Endometrial microvascular endothelial cells (primary cell): Measurements from ENCODE around the gene TTLL5. TPM values are rescaled to one million over a fixed set of nuclear protein-coding genes. Genes with fewer than 3 reads are reported as not detected.

Experiments
- in situ Hi-C: cut with HindIII; loops from 2 replicates; pipeline ENCODE4 v1.10.0; 2017; ENCODE audit warnings: low sequenced_read_pairs, low pct_unique_long_range_greater_than_20kb; ENCODE audit errors: inconsistent ontology term
- total RNA-seq: library from RNA; depleted of rRNA; stranded (reverse); fragments of >200 nt; gene quantifications from one replicate; pipeline ENCODE4 v1.2.3, GENCODE V29; 2015; ENCODE audit errors: inconsistent ontology term

Gene TTLL5
- total RNA-seq, 1 donor from 2014 or later, result 53.8 TPM

GRCh38 chr14:75769047-75769685 is 108.1 kb downstream of the TTLL5 start:
- in situ Hi-C loops, result no loop called here

DNA sequence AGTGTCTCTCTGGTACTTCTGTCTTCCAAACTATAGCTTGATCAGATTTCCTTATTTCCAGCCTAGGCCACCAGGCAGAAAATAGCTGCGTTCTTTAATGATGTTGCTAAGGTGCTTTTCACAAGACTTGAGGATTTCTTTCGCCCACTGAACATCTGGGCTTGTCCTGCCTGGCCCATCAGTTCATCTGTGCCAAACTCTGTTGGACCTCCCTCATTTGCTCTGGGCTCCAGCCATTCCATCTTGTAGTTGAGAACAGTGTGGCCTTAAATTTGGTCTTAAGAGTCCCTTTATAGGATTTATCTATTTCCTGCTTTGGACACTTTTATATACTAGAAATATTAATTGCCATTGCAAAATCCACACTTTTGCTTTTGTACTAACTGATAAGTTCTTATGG is 109.6 kb downstream of the TTLL5 start:
- in situ Hi-C loops, result no loop called here

GRCh38 chr14:75771595-75771994 is 110.5 kb downstream of the TTLL5 start:
- in situ Hi-C loops, result no loop called here

DNA sequence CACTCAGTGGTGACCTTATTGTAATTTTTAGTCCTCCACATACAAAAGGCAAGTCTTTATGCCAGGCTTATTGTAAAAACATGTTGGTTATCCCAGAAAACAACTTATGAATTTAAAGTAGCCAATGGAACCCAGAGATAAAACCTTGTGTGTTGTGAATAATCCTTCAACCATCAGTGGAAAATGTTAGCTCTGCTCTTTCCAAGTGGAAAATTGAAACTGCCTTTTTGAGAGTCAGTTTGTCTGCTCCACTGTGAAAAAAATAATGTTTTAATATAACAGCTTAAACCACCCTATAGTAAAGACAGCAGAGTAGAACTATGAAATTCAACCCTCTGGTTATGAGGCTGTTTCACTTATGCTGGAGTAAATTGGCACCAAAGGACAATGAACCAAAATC is 112.0 kb downstream of the TTLL5 start:
- in situ Hi-C loops, result no loop called here

DNA sequence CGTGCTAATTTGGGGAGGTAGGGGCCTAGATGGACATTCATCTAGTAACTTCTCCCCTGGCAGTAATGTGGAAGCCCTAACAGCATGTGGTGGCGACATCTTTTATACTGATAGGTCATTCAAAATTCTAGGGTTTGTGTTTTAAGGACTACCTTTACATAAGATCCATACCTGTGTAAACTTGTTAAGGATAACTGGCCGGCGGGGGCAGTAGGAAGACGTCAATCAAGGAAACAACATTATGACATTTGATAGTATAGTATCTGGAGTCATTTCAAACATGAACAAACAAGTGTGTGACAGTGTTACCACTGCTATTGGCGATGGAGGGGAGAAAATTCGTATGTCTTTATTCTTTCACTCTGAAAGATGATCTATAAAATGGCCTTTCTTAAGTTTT is 120.0 kb downstream of the TTLL5 start:
- in situ Hi-C loops, result no loop called here

- in situ Hi-C loops, result no loop called here
Measured at GRCh38 chr14:75783184-75783583, 122.1 kb downstream of the TTLL5 start.

DNA sequence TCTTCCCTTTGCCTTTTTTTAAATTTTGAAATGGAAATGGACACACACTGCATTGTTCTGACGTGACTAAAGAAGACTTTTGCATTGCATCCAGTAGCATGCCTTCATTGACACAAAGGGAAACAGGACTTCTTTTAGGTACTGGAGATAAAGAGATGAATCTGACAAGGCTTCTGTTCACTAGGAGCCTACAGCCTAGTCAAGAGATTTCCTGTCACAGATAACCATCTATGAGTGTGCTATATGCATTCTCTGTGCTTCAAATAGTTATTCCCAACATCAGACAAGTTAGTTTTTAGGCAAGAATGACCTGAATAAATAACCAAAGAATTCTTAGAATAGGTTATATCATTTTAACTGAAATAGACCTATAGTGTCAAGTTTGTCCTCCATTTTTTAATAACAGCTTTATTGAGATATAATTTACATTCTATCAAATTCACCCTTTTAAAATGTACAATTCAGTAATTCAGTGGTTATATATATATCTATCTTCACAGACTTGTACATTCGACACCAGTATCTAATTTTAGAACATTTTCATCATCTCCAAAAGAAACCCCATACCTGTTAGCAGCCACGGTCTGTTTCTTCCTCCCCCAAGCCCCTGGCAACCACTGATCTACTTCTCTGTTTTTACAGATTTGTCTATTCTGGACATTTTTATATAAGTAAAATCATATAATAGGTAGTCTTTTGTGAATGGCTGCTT is 122.7 kb downstream of the TTLL5 start:
- in situ Hi-C loops, result no loop called here

GRCh38 chr14:75784314-75784686 is 123.3 kb downstream of the TTLL5 start:
- in situ Hi-C loops, result no loop called here

DNA sequence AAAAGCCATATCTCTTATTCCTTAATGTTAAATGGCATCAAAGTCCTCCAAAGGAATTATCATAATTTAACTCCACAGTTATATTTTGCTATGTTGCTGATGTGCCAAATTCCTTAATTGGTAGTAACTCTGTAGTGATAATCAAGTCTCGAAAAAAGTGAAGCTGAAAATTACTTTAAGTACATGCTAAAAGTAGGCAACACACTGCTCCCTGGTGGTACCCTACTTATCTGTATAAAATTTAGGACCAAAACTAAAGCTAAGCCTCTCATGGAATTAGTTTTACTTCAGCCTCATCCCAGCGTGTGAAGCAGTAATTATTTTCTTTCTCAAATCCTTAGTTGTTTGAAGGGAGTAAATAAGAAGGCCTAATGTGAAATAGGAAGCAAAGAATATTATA is 132.8 kb downstream of the TTLL5 start:
- in situ Hi-C loops, result no loop called here

DNA sequence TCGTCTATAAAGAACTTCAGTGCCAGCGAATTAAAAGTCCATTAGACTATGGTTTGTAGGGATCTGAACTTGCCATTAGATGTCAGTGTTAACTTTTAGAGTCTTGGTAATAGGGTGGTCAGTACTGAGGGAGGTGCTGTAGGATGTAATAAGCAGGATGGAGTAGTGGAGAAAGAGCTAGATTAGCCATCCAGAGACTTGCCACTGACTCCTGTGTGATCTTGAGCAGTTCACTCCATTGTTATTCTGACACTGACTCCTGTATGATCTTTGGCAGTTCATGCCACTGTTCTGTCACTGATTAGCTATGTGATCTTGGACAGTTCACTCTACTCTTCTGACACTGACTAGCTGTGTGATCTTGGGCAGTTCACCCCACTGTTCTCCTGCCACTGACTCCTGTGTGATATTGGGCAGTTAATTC is 133.6 kb downstream of the TTLL5 start:
- in situ Hi-C loops, result no loop called here

- in situ Hi-C loops, result no loop called here
Measured at GRCh38 chr14:75800792-75801191, 139.7 kb downstream of the TTLL5 start.

- in situ Hi-C loops, result no loop called here
Measured at GRCh38 chr14:75802486-75802885, 141.4 kb downstream of the TTLL5 start.

GRCh38 chr14:75803765-75804164 is 142.7 kb downstream of the TTLL5 start:
- in situ Hi-C loops, result no loop called here

DNA sequence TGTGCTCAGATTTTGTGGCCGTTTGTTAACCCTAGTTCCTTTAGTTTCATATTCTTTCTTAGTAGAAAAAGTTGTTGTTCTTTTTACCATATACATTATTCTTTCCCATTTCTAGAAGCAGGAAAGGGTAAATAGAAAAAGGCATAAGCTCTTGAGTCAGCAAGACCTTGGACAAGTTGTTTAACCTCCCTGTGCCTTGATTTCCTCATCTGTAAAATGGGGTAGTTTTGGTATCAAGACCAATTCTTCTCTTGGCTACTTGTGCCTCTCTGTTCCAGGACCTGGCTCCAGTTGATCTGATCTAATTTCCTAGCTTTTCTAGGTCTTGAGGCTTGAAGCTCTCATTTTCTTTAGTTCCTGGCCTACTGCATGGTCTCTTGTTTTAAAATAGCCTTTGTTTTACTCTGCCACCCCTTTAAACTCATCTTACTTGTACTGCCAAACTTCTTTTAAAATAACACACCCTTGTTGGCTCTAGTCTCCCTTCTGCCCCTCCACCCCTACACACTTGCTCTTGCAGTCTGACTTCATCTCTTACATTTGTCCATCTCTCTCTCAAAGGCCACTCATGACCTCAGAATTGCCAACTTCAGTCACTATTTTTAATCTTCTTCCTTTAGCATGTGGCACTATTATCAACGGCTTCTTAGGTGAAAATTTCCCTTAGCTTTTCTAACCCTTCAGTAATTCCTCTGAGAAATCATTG is 143.7 kb downstream of the TTLL5 start:
- in situ Hi-C loops, result no loop called here

DNA sequence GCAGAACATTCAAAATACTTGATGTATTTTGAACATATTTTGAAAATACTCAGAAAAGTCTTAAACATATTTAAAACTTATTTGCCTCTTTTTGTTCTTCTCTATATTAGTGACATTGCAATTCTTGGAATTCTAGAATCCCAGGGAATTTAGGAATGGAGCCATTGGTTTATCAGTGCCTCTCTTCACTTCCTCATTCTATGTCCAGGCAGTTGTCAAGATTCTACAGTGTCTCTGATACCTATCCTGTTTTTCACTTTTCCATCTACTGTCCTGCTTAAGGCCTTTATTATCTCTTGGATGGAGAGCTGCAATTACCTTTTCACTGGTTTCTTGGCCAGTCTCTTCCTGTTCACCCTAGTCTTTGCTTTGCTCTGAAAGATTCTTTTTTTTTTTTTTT is 144.6 kb downstream of the TTLL5 start:
- in situ Hi-C loops, result no loop called here

GRCh38 chr14:75806352-75806832 is 145.3 kb downstream of the TTLL5 start:
- in situ Hi-C loops, result no loop called here

DNA sequence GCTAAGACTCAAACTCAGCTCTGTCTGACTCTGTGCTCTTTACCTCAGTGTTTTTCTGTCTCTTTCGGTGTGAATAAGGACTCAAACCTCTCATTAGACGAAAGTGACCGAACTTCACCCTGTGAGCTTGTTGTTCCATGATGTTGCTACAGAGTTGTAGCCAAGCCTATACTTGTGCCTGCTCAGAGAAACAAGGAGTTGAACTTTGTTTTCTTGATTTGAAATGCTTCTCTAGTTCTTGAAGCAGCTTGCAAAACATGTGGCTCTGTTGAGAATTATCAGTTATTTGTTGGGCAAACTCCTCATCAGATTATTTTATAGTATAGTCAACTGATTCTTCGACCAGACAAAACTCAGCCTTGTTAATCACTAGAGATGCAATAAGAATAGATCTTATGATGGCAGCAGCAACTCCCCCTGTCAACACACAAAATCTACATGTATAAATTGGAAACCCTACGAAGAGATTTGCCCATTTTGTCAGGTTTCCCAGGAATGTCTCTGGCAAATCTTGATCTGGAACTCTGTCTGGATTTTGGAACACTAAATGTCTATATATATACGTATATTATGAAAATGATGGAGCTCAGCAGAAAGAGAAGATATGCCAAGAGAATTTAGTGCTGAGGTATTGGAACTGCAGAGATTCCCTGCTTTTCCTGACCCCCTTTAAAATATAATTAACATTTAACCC is 146.8 kb downstream of the TTLL5 start:
- in situ Hi-C loops, result no loop called here

- in situ Hi-C loops, result no loop called here
Measured at GRCh38 chr14:75811136-75811829, 150.2 kb downstream of the TTLL5 start.
